ENCODE measurements around the gene ANKS3.
"Not testable (repeated sequence)": the region's sequence is repeated elsewhere in the genome, so short reads cannot be mapped to it uniquely, and the experiment has no call there.

ANKS3 gene

GRCh38 chr16:4651827-4652226 is 82.2 kb downstream of the ANKS3 start:
- in situ Hi-C loops (cut with MboI; ENCODE audit: low sequenced_read_pairs) = no loop called here

GRCh38 chr16:4650443-4651074 is 83.5 kb downstream of the ANKS3 start:
- in situ Hi-C loops (cut with MboI; ENCODE audit: low sequenced_read_pairs) = not testable (repeated sequence)

- in situ Hi-C loops (cut with MboI; ENCODE audit: low sequenced_read_pairs) = no loop called here
Measured at GRCh38 chr16:4649744-4650442, 84.2 kb downstream of the ANKS3 start.

GRCh38 chr16:4648917-4649316 is 85.2 kb downstream of the ANKS3 start:
- in situ Hi-C loops (cut with MboI; ENCODE audit: low sequenced_read_pairs) = no loop called here

- in situ Hi-C loops (cut with MboI; ENCODE audit: low sequenced_read_pairs) = no loop called here
Measured at GRCh38 chr16:4647644-4647980, 86.5 kb downstream of the ANKS3 start.

GRCh38 chr16:4646773-4647643 is 87.1 kb downstream of the ANKS3 start:
- in situ Hi-C loops (cut with MboI; ENCODE audit: low sequenced_read_pairs) = no loop called here
